ENCODE results near the gene DTX3L. TPM values are rescaled to one million over a fixed set of nuclear protein-coding genes. Genes with fewer than 3 reads are reported as not detected.

DTX3L gene
- polyA plus RNA-seq (2013, experiment 1 of 2): 2.3 TPM
- polyA plus RNA-seq (2013, experiment 2 of 2): 2.2 TPM

- Histone ChIP-seq H3K9ac (ENCODE audit: low read depth, low read length) (peak within 1 kb of the TSS; percentile 77), H3K4me3 (ENCODE audit: low read length) (peak within 1 kb of the TSS; percentile 77), H3K4me1 (ENCODE audit: insufficient read depth, low read length) (peaks cover 12% of the 10 kb centered on the region; the same call in 1 of the 2 replicates), H3K27me3 (ENCODE audit: insufficient read depth, low read length) (peaks cover 11% of the 10 kb centered on the region; the same call in 1 of the 2 replicates), H3K36me3 (ENCODE audit: insufficient read depth, low read length) (no peaks in the 10 kb centered on the region), H3K27ac (ENCODE audit: low read depth, low read length) (peak within 1 kb of the TSS; percentile 62; the same call in 1 of the 2 replicates), H3K9me3 (ENCODE audit: insufficient read depth, low read depth, low read length) (no peaks in the 10 kb centered on the region)
- WGBS: 1% methylated on average over 56 of the region's 56 CpGs
Measured at GRCh38 chr3:122564155-122564912, at the start of gene DTX3L, which contains the start of gene PARP9. DTX3L (plus strand) TSS chr3:122564338; CDS start chr3:122564427, 89 bp downstream. PARP9 (minus strand) TSS chr3:122564300; CDS start chr3:122559620, 4,680 bp downstream.

- Histone ChIP-seq H3K4me3 (ENCODE audit: low read length) (peak overlapping the region; percentile 97), H3K27ac (ENCODE audit: low read depth, low read length) (no peak overlapping the region), H3K4me1 (ENCODE audit: insufficient read depth, low read length) (peaks cover 35% of the 10 kb centered on the region), H3K36me3 (ENCODE audit: insufficient read depth, low read length) (no peaks in the 10 kb centered on the region), H3K9ac (ENCODE audit: low read depth, low read length) (no peak overlapping the region), H3K9me3 (ENCODE audit: insufficient read depth, low read depth, low read length) (no peaks in the 10 kb centered on the region), H3K27me3 (ENCODE audit: insufficient read depth, low read length) (no peaks in the 10 kb centered on the region)
- WGBS: 50% methylated on average over 19 of the region's 19 CpGs
Measured at GRCh38 chr3:122515020-122515468, 49.1 kb upstream of the DTX3L start.

GRCh38 chr3:122515870-122516269 is 48.3 kb upstream of the DTX3L start:
- Histone ChIP-seq H3K4me1 (ENCODE audit: insufficient read depth, low read length) (peaks cover 27% of the 10 kb centered on the region), H3K9ac (ENCODE audit: low read depth, low read length) (no peak overlapping the region), H3K9me3 (ENCODE audit: insufficient read depth, low read depth, low read length) (no peaks in the 10 kb centered on the region), H3K27ac (ENCODE audit: low read depth, low read length) (no peak overlapping the region), H3K4me3 (ENCODE audit: low read length) (no peak overlapping the region), H3K36me3 (ENCODE audit: insufficient read depth, low read length) (no peaks in the 10 kb centered on the region), H3K27me3 (ENCODE audit: insufficient read depth, low read length) (no peaks in the 10 kb centered on the region)
- 91% methylated on average over 3 of the region's 3 CpGs for WGBS

GRCh38 chr3:122516846-122517360 is 47.2 kb upstream of the DTX3L start:
- H3K9ac ChIP-seq (ENCODE audit: low read depth, low read length): no peak overlapping the region
- H3K27me3 ChIP-seq (ENCODE audit: insufficient read depth, low read length): no peaks in the 10 kb centered on the region
- H3K9me3 ChIP-seq (ENCODE audit: insufficient read depth, low read depth, low read length): no peaks in the 10 kb centered on the region
- 93% methylated on average over 6 of the region's 6 CpGs for WGBS
- no peak overlapping the region for H3K27ac ChIP-seq (ENCODE audit: low read depth, low read length)
- H3K36me3 ChIP-seq (ENCODE audit: insufficient read depth, low read length): no peaks in the 10 kb centered on the region
- no peak overlapping the region for H3K4me3 ChIP-seq (ENCODE audit: low read length)
- peaks cover 17% of the 10 kb centered on the region for H3K4me1 ChIP-seq (ENCODE audit: insufficient read depth, low read length)

- H3K9me3 ChIP-seq (ENCODE audit: insufficient read depth, low read depth, low read length): no peaks in the 10 kb centered on the region
- H3K9ac ChIP-seq (ENCODE audit: low read depth, low read length): no peak overlapping the region
- no peaks in the 10 kb centered on the region for H3K27me3 ChIP-seq (ENCODE audit: insufficient read depth, low read length)
- no peaks in the 10 kb centered on the region for H3K4me1 ChIP-seq (ENCODE audit: insufficient read depth, low read length)
- no peak overlapping the region for H3K27ac ChIP-seq (ENCODE audit: low read depth, low read length)
- H3K36me3 ChIP-seq (ENCODE audit: insufficient read depth, low read length): no peaks in the 10 kb centered on the region
- no peak overlapping the region for H3K4me3 ChIP-seq (ENCODE audit: low read length)
Measured at GRCh38 chr3:122519693-122520092, 44.4 kb upstream of the DTX3L start.

- Histone ChIP-seq H3K4me3 (ENCODE audit: low read length) (no peak overlapping the region), H3K27me3 (ENCODE audit: insufficient read depth, low read length) (no peaks in the 10 kb centered on the region), H3K9ac (ENCODE audit: low read depth, low read length) (no peak overlapping the region), H3K9me3 (ENCODE audit: insufficient read depth, low read depth, low read length) (no peaks in the 10 kb centered on the region), H3K4me1 (ENCODE audit: insufficient read depth, low read length) (no peaks in the 10 kb centered on the region), H3K27ac (ENCODE audit: low read depth, low read length) (no peak overlapping the region), H3K36me3 (ENCODE audit: insufficient read depth, low read length) (no peaks in the 10 kb centered on the region)
- WGBS: 94% methylated on average over 4 of the region's 4 CpGs
Measured at GRCh38 chr3:122520861-122521260, 43.3 kb upstream of the DTX3L start.

- WGBS: 92% methylated on average over 10 of the region's 11 CpGs
Measured at GRCh38 chr3:122523317-122523716, 40.8 kb upstream of the DTX3L start.

GRCh38 chr3:122530164-122530563 is 34.0 kb upstream of the DTX3L start:
- no peak overlapping the region for H3K27ac ChIP-seq (ENCODE audit: low read depth, low read length)
- no peak overlapping the region for H3K9ac ChIP-seq (ENCODE audit: low read depth, low read length)
- H3K4me1 ChIP-seq (ENCODE audit: insufficient read depth, low read length): no peaks in the 10 kb centered on the region; the same call in 1 of the 2 replicates
- H3K9me3 ChIP-seq (ENCODE audit: insufficient read depth, low read depth, low read length): no peaks in the 10 kb centered on the region
- H3K36me3 ChIP-seq (ENCODE audit: insufficient read depth, low read length): no peaks in the 10 kb centered on the region
- no peak overlapping the region for H3K4me3 ChIP-seq (ENCODE audit: low read length)
- WGBS: 92% methylated on average over 2 of the region's 2 CpGs
- H3K27me3 ChIP-seq (ENCODE audit: insufficient read depth, low read length): no peaks in the 10 kb centered on the region

More at GRCh38 chr3:122523317-122523716, 40.8 kb upstream of the DTX3L start:
- no peaks in the 10 kb centered on the region for H3K9me3 ChIP-seq (ENCODE audit: insufficient read depth, low read depth, low read length)
- H3K36me3 ChIP-seq (ENCODE audit: insufficient read depth, low read length): no peaks in the 10 kb centered on the region
- no peaks in the 10 kb centered on the region for H3K4me1 ChIP-seq (ENCODE audit: insufficient read depth, low read length)
- no peaks in the 10 kb centered on the region for H3K27me3 ChIP-seq (ENCODE audit: insufficient read depth, low read length)
- H3K9ac ChIP-seq (ENCODE audit: low read depth, low read length): no peak overlapping the region
- no peak overlapping the region for H3K4me3 ChIP-seq (ENCODE audit: low read length)
- H3K27ac ChIP-seq (ENCODE audit: low read depth, low read length): no peak overlapping the region

GRCh38 chr3:122533480-122533879 is 30.7 kb upstream of the DTX3L start:
- H3K9me3 ChIP-seq (ENCODE audit: insufficient read depth, low read depth, low read length): no peaks in the 10 kb centered on the region
- no peak overlapping the region for H3K27ac ChIP-seq (ENCODE audit: low read depth, low read length)
- WGBS: 92% methylated on average over 2 of the region's 2 CpGs
- H3K4me3 ChIP-seq (ENCODE audit: low read length): no peak overlapping the region
- H3K27me3 ChIP-seq (ENCODE audit: insufficient read depth, low read length): no peaks in the 10 kb centered on the region
- no peak overlapping the region for H3K9ac ChIP-seq (ENCODE audit: low read depth, low read length)
- H3K36me3 ChIP-seq (ENCODE audit: insufficient read depth, low read length): no peaks in the 10 kb centered on the region
- peaks cover 27% of the 10 kb centered on the region for H3K4me1 ChIP-seq (ENCODE audit: insufficient read depth, low read length)

GRCh38 chr3:122533931-122534334 is 30.2 kb upstream of the DTX3L start:
- WGBS: 88% methylated on average over 1 of the region's 1 CpG
- no peak overlapping the region for H3K4me3 ChIP-seq (ENCODE audit: low read length)
- no peaks in the 10 kb centered on the region for H3K36me3 ChIP-seq (ENCODE audit: insufficient read depth, low read length)
- H3K4me1 ChIP-seq (ENCODE audit: insufficient read depth, low read length): peaks cover 27% of the 10 kb centered on the region
- H3K9me3 ChIP-seq (ENCODE audit: insufficient read depth, low read depth, low read length): no peaks in the 10 kb centered on the region
- no peak overlapping the region for H3K9ac ChIP-seq (ENCODE audit: low read depth, low read length)
- H3K27me3 ChIP-seq (ENCODE audit: insufficient read depth, low read length): no peaks in the 10 kb centered on the region
- no peak overlapping the region for H3K27ac ChIP-seq (ENCODE audit: low read depth, low read length)

- Histone ChIP-seq H3K4me3 (ENCODE audit: low read length) (peak overlapping the region; percentile 1; the same call in 1 of the 2 replicates), H3K27me3 (ENCODE audit: insufficient read depth, low read length) (no peaks in the 10 kb centered on the region), H3K9me3 (ENCODE audit: insufficient read depth, low read depth, low read length) (no peaks in the 10 kb centered on the region), H3K27ac (ENCODE audit: low read depth, low read length) (peak overlapping the region; percentile 33; the same call in 1 of the 2 replicates), H3K36me3 (ENCODE audit: insufficient read depth, low read length) (no peaks in the 10 kb centered on the region), H3K9ac (ENCODE audit: low read depth, low read length) (no peak overlapping the region), H3K4me1 (ENCODE audit: insufficient read depth, low read length) (peaks cover 27% of the 10 kb centered on the region)
- WGBS: 69% methylated on average over 6 of the region's 6 CpGs
Measured at GRCh38 chr3:122535964-122536631, 28.0 kb upstream of the DTX3L start.

All from HUES64 (cell line).